HG02763 (cell line): ENCODE results near the gene MYDGF.

ENCODE experiments used
- ATAC-seq: cut with Tn5 transposase; IDR thresholded peaks from one replicate; pipeline ENCODE4 v1.9.1; 2021; ENCODE audit warnings: mild to moderate bottlenecking, moderate library complexity; ENCODE audit not compliant: unreplicated experiment

Gene MYDGF

GRCh38 chr19:4678881-4679790 lies 9.0 kb upstream of the MYDGF start:
- no peak for ATAC-seq

GRCh38 chr19:4676955-4677731 lies 7.0 kb upstream of the MYDGF start:
- no peak for ATAC-seq

GRCh38 chr19:4675346-4675745 lies 5.2 kb upstream of the MYDGF start:
- no peak for ATAC-seq

GRCh38 chr19:4673726-4674125 lies 3.6 kb upstream of the MYDGF start:
- no peak for ATAC-seq

- no peak for ATAC-seq
These were observed 3.1 kb upstream of the MYDGF start for GRCh38 chr19:4673216-4673615.

GRCh38 chr19:4671185-4671851 lies 1.2 kb upstream of the MYDGF start:
- ATAC-seq = no peak

GRCh38 chr19:4664642-4665041 lies 5.5 kb downstream of the MYDGF start:
- ATAC-seq = no peak

- ATAC-seq = no peak
These were observed 7.3 kb downstream of the MYDGF start for GRCh38 chr19:4662812-4663211.

- no peak for ATAC-seq
These were observed 8.0 kb downstream of the MYDGF start for GRCh38 chr19:4662020-4662695.

GRCh38 chr19:4660993-4661392 lies 9.1 kb downstream of the MYDGF start:
- no peak for ATAC-seq

- no peak for ATAC-seq
These were observed 9.9 kb downstream of the MYDGF start for GRCh38 chr19:4660181-4660791.

GRCh38 chr19:4657835-4658234 lies 12.3 kb downstream of the MYDGF start:
- no peak for ATAC-seq

- no peak for ATAC-seq
These were observed 12.9 kb downstream of the MYDGF start for GRCh38 chr19:4657262-4657661.

- no peak for ATAC-seq
These were observed 14.0 kb downstream of the MYDGF start for GRCh38 chr19:4656102-4656501.

- no peak for ATAC-seq
These were observed 15.4 kb downstream of the MYDGF start for GRCh38 chr19:4654437-4655361.

GRCh38 chr19:4653793-4654436 lies 16.2 kb downstream of the MYDGF start:
- no peak for ATAC-seq

- ATAC-seq = no peak
These were observed 18.1 kb downstream of the MYDGF start for GRCh38 chr19:4652075-4652474.

GRCh38 chr19:4650159-4650558 lies 20.0 kb downstream of the MYDGF start:
- ATAC-seq = no peak
